ENCODE results near the gene ARMCX4.

GRCh38 chrX:101483705-101484104, 1.6 kb upstream of the ARMCX4 start:
- TF ChIP-seq CTCF (IDR thresholded peaks at IDR 0.05) (no peak), POLR2A (IDR thresholded peaks at IDR 0.05) (no peak)

Data from adrenal gland (tissue), 5 donors.